ENCODE measurements around the gene PTCD2. TPM values are rescaled to one million over a fixed set of nuclear protein-coding genes. Genes with fewer than 3 reads are reported as not detected.

The PTCD2 gene
- total and polyA plus RNA-seq, 2 donors (not counting 3 experiments of a cell fraction or from before 2014, with no cell fraction given): 4.3 to 6.7 TPM

GRCh38 chr5:72372331-72372730, 52.2 kb downstream of the PTCD2 start:
- DNase-seq (ENCODE audit: low read depth, low spot score) (no peak), FAIRE-seq (no peak)
- POLR2A ChIA-PET: no interaction called here
- CTCF ChIA-PET: interaction anchor here (1.1 to 2.0 kb wide), 2 partner anchors 18 to 152 kb away, joined by 3 to 8 read pairs; no protein-coding TSS in a partner anchor
- no TSS peak for BruUV-seq (replicated peaks)
- Histone ChIP-seq H3K79me2 (ENCODE audit: control insufficient read depth, insufficient read depth, low read length) (no peaks in the 10 kb centered on the region), H3K27ac (ENCODE audit: insufficient read depth, low read depth, low read length) (no peak overlapping the region), H3K36me3 (ENCODE audit: control insufficient read depth in 2 of 2, extremely low read depth in 1 of 2, insufficient read depth in 2 of 2, low read length in 2 of 2) (no peaks in the 10 kb centered on the region), H3K9me3 (replicated peaks; ENCODE audit: control insufficient read depth, insufficient read depth, low read length) (no peaks in the 10 kb centered on the region), H3K4me3 (replicated peaks in 1 of 3; ENCODE audit: insufficient read depth in 1 of 3, low read depth in 1 of 3, low read length in 3 of 3) (no peak overlapping the region), H3K4me2 (ENCODE audit: insufficient read depth, low read length) (no peak overlapping the region), H3K4me1 (ENCODE audit: control insufficient read depth, extremely low read depth, insufficient read depth, low read length) (no peaks in the 10 kb centered on the region), H4K20me1 (replicated peaks; ENCODE audit: control insufficient read depth, extremely low read depth, insufficient read depth, low read length) (no peaks in the 10 kb centered on the region), H3K9ac (replicated peaks; ENCODE audit: extremely low read depth, insufficient read depth, low read length) (no peak overlapping the region), H2AFZ (ENCODE audit: low read depth, low read length) (no peak overlapping the region), H3K27me3 (ENCODE audit: control insufficient read depth in 2 of 2, insufficient read depth in 2 of 2, low read length in 2 of 2) (no peaks in the 10 kb centered on the region), H3K9me1 (replicated peaks; ENCODE audit: control insufficient read depth, extremely low read depth, insufficient read depth, low read length) (no peaks in the 10 kb centered on the region)
- intact Hi-C loops (cut with micrococcal nuclease) (no loop called here), dilution Hi-C loops (cut with MboI; ENCODE audit: extremely low pct_ligation_motif_present, low sequenced_read_pairs) (no loop called here)
- TF ChIP-seq POLR2AphosphoS5 (IDR thresholded peaks at IDR 0.05; ENCODE audit: insufficient read depth, low read depth, low read length) (no peak), JUN (IDR thresholded peaks at IDR 0.05; ENCODE audit: borderline replicate concordance, insufficient read depth, insufficient read length, low read depth) (no peak), MYC (IDR thresholded peaks at IDR 0.05; ENCODE audit: low read depth, low read length) (no peak), POLR2A (IDR thresholded peaks at IDR 0.05; ENCODE audit: low read depth, low read length) (no peak), FOS (IDR thresholded peaks at IDR 0.05; ENCODE audit: borderline replicate concordance, insufficient read depth, low read length) (no peak), CTCF (IDR thresholded peaks at IDR 0.05; ENCODE audit: extremely low read depth in 1 of 2, insufficient read depth in 1 of 2, low read depth in 1 of 2, low read length in 2 of 2) (no peak), GATA2 (IDR thresholded peaks at IDR 0.05; ENCODE audit: insufficient read depth, insufficient read length, low read depth, low read length) (no peak), EZH2 (IDR thresholded peaks at IDR 0.05; ENCODE audit: borderline replicate concordance, low read depth, low read length, severe bottlenecking) (no peak)
- TF ChIP-seq, protein P1, sequence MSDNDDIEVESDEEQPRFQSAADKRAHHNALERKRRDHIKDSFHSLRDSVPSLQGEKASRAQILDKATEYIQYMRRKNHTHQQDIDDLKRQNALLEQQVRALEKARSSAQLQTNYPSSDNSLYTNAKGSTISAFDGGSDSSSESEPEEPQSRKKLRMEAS (IDR thresholded peaks at IDR 0.05; ENCODE audit: insufficient read depth, insufficient read length): no peak
